OCI-LY1 (cell line): ENCODE data around the gene DIDO1.

ENCODE experiments used
- CTCF ChIP-seq: fragments of 200-600 bp; sonication (generic), shearing (Covaris generic); IDR thresholded peaks from 2 replicates; pipeline ENCODE4 v1.5.1; 2017; ENCODE audit warnings: mild to moderate bottlenecking, antibody characterized with exemption, low read length, moderate library complexity, mixed read lengths
- EZH2 ChIP-seq: fragments of 200-600 bp; sonication (generic), shearing (Covaris generic); IDR thresholded peaks from 2 replicates; pipeline ENCODE4 v1.8.0; 2017; ENCODE audit warnings: borderline replicate concordance, mixed run types, mild to moderate bottlenecking, antibody characterized with exemption, low read length, moderate library complexity, mixed read lengths

GRCh38 chr20:62859721-62860120 lies 66.6 kb downstream of the DIDO1 start:
- no peak for TF ChIP-seq CTCF
- no peak for TF ChIP-seq EZH2
